Activated naive CD4-positive, alpha-beta T cell treated with anti-CD3 and anti-CD28 coated beads, Interleukin-2, amount 50 U/mL, for 72 hours (primary cell): ENCODE measurements around the gene KRT74. TPM values are rescaled to one million over a fixed set of nuclear protein-coding genes. Genes with fewer than 3 reads are reported as not detected.

ENCODE experiments used
- ATAC-seq, 2 donors: fragments of 150-1000 bp; cut with Tn5 transposase; 2 replicates each; pipeline ENCODE4 v1.10.0; 2021; ENCODE audit warnings: mild to moderate bottlenecking in 2 of 2, moderate library complexity in 2 of 2
- DNase-seq, 2 donors: peaks; one replicate each; pipeline ENCODE4 v3.0.0; 2021 to 2022; ENCODE audit warnings: low spot score in 2 of 2
- H3K27ac Mint-ChIP-seq, 2 donors: one replicate each; pipeline ENCODE4 v1.8.0; 2022; ENCODE audit warnings: mild to moderate bottlenecking in 2 of 2, mixed read lengths in 2 of 2
- H3K36me3 Mint-ChIP-seq, 2 donors: one replicate each; pipeline ENCODE4 v1.8.0; 2022; ENCODE audit warnings: mixed read lengths in 2 of 2
- H3K9me3 Mint-ChIP-seq, 2 donors: one replicate each; pipeline ENCODE4 v1.8.0; 2022; ENCODE audit warnings: mixed read lengths in 2 of 2
- total RNA-seq, 2 donors: library from RNA; stranded (reverse); gene quantifications; one replicate each; pipeline ENCODE4 v1.2.3, GENCODE V29; 2022

The KRT74 gene
- total RNA-seq, 2 donors from 2014 or later, result not detected

DNA sequence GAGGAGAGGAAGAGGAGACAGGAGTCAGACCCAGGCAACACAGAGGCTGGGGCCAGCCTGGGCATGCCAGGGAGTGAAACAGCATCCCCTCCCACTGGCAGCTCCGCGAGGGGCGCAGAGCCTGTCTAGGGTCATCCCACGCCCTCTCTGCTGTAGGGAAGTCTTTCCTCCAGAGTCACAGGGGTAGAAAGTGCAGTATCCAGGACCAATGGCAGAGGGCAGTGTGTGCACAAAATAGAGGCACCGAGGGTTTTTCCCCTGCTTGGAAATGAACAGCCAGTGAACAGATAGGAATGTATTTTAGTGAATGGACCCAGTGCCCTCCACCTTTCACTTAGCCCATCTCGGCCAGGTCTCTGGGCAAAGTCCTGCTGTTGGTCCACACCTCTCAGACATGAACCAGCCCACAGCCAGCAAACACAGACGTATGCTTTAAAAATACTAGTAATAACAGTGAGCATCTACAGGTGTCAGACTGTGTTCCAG, 9.4 kb upstream of the KRT74 start:
- peak overlapping the region in 1 of 2 donors; percentile 40 for H3K27ac Mint-ChIP-seq
- no peaks in the 10 kb centered on the region for H3K36me3 Mint-ChIP-seq
- H3K9me3 Mint-ChIP-seq, result no peaks in the 10 kb centered on the region
- peak; percentile 60 to 62 for DNase-seq
- ATAC-seq, result peak; percentile 81 to 88

DNA sequence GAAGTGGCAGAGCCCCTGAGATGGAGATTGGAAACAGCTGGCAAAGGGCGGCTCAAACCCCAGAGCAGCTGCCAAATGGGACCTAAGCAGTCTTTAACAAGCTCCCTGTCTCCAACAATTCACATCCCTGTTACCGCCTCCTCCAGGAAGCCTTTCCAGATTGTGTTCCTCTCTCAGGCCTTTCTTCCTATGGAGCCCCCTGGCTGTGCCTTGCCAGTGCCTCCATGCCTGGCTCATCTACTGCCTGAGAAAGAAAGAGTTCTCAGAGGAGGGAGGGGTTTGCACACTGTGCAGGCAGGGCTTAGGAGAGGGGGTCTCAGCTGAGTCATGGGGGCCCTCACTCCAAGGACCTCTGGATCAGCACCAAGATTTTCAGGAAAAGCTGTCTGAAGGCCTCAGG, 8.8 kb upstream of the KRT74 start:
- Mint-ChIP-seq H3K27ac (peak overlapping the region in 1 of 2 donors; percentile 40), H3K36me3 (no peaks in the 10 kb centered on the region), H3K9me3 (no peaks in the 10 kb centered on the region)
- DNase-seq, result no peak
- ATAC-seq, result peak; percentile 4 to 17

DNA sequence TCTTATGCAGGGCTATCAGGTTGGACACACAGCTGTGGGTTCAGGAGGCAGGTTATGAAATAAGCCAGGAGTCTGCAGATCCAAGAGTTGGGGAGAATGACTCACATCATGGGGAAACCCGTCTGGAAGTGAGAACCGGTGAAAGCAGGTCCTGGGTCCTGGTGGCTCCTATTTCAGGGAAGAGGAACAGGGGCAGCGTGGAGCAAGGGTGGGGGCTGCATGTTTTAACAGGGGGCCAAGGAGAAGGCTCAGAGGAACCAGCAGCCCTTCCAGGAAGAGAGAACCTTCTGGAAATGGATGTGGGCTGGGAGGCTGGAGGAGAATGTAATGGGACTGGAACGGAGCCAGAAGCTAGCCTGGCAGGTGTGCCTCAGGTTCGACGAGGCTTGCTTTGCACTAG, 7.8 kb upstream of the KRT74 start:
- DNase-seq, result peak in 1 of 2 donors; percentile 9
- Mint-ChIP-seq H3K36me3 (no peaks in the 10 kb centered on the region), H3K9me3 (no peaks in the 10 kb centered on the region), H3K27ac (peak overlapping the region in 1 of 2 donors; percentile 44)
- no peak for ATAC-seq

DNA sequence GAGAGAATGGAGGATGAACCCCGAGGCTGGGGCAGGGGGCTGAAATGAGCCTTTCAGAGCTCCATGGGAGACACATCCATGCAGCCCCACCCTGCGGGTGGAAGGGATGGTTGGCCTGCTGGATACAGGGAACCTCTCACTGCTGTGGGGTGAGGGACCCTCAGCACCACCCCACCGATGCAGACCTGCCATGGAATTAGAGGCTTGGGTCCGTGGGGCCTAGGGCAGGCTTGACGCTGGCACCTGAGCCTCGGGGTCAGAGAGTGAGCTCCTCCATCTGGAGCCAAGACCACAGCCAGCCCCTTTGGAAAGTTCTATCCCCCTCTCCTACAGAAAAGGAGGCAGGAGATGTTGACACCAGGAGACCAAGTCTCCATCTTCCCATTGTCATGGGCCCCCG, 7.4 kb upstream of the KRT74 start:
- DNase-seq, result peak in 1 of 2 donors; percentile 39
- no peaks in the 10 kb centered on the region for H3K36me3 Mint-ChIP-seq
- no peaks in the 10 kb centered on the region for H3K9me3 Mint-ChIP-seq
- ATAC-seq, result no peak
- peak overlapping the region in 1 of 2 donors; percentile 44 for H3K27ac Mint-ChIP-seq

DNA sequence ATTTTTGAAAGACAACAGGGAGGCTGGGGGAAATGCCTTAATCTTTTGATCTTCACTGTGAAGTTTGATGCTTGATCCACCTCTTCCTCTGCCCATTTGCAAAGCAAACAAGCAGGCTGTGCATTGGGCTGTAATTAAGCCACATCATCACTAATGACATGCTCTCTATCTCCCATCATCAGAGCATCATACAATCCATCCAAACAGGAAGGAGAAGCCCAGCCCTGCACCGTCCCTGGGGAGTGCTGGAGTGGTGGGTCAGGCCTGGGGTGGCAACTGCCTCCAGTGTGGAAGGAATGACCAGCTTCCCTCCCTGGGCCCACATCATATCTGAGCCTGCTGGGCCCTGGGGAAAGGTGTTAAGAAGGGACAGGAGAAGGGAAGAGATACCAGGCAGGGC, 6.9 kb upstream of the KRT74 start:
- Mint-ChIP-seq H3K9me3 (no peaks in the 10 kb centered on the region), H3K36me3 (no peaks in the 10 kb centered on the region), H3K27ac (no peak overlapping the region)
- DNase-seq, result peak in 1 of 2 donors; percentile 16
- no peak for ATAC-seq

DNA sequence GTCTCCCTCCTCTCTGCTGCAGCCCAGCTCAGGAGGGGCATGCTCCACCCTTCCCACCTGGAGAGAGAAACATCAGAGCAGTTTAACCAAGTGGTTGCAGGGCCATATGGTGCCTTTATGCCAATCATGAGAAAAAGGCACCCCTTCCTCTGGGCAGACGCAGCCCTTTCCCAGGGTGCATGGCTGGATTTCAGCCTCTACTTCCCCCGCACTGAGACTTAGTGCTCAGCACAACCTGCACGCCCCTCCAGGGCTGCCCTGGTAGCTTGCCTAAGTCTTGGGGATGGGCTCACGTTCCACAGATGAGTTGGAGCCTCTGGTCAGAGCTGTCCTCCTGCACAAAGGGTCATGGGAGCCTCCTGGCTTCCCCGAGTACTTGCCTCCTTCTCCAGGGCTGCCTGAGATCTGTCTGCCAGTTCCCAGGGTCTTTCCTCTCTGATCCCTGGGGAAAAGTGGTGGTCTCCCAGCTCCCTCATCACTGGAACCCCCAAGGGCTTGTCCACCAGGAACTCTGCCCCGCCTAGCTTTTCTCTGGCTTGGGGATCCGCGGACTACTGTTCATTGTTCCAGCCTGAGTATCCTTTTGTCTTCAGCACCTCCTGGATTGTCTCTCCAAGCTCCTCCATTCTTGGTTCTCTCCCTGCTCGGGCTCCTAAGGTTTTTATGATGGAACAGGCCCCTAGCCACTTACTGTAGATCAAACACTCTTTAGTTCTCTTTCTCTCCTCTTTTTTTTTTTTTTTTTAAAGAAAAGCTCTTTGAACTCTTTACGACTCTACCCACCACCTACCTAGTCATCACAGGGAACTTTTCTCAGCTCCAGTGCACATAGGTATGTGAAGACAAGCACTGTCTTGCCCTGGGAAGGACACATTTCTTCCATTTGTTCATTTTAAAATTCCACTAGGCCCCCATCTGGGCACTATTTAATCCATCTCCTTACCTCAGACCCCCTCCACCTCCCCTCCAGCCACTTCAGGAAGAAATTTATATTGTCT, 6.1 kb upstream of the KRT74 start:
- H3K36me3 Mint-ChIP-seq, result no peaks in the 10 kb centered on the region
- no peak for DNase-seq
- no peaks in the 10 kb centered on the region for H3K9me3 Mint-ChIP-seq
- H3K27ac Mint-ChIP-seq, result no peak overlapping the region
- no peak for ATAC-seq

DNA sequence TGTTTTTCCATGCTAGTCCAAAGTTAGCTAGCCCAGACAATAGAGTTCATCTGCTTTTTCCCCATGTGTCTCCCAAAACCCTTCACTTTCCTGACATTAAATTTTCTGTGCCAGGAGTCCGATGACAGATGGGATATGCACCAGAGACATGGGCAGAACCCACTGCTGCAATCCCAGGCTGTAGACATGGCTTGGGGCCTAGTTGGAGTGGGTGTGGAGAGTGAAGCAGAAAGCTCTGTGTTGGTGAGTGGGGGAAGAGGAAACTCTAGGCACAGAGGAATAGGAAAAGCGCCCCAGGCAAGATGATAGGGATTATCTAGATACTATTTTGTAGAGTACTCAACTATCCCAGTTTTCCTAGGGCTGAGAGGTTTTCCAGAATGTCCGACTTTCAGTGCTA, 4.8 kb upstream of the KRT74 start:
- H3K27ac Mint-ChIP-seq, result no peak overlapping the region
- no peaks in the 10 kb centered on the region for H3K9me3 Mint-ChIP-seq
- DNase-seq, result no peak
- no peak for ATAC-seq
- H3K36me3 Mint-ChIP-seq, result no peaks in the 10 kb centered on the region

DNA sequence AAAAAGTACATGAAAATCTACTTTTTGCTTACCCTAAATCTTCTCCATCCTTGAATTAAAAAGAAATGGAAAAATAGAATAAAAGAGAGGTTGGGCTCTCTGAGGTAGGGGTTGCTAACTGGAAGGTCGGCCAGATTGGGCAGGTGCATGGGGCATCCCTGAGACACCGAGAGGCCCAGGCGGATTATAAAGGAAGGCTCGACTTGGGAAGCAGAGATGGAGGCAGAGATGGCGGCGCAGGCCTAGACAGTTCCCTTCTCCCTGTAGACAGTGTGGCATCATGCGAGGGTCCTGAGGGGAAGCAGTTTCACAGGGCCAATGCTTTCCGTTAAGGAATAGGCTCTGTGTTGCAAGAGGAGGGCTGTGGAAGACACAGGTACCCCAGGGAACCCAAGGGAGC, 3.7 kb upstream of the KRT74 start:
- no peak overlapping the region for H3K27ac Mint-ChIP-seq
- ATAC-seq, result no peak
- DNase-seq, result peak in 1 of 2 donors; percentile 23
- no peaks in the 10 kb centered on the region for H3K9me3 Mint-ChIP-seq
- H3K36me3 Mint-ChIP-seq, result no peaks in the 10 kb centered on the region

DNA sequence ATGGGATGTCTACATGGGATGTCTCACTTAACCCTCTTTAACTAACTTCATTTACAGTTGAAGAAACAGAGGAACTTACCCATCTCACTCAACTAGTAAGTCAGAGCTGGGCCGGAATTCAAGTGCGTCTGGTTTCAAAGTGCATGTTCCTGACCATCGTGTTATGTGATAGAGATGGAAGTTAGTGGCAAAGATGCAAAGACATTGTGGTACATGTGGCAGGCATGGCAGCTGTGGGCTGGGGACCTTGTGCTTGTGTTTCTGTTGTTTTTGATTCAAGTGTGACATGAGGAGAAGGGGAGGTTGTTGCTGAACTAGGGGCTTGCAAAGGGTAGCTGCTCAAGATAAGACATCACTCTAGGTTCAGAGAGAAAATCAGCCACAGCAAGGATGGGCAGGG, 2.3 kb upstream of the KRT74 start:
- ATAC-seq, result no peak
- H3K27ac Mint-ChIP-seq, result no peak overlapping the region
- DNase-seq, result peak in 1 of 2 donors; percentile 18
- H3K36me3 Mint-ChIP-seq, result no peaks in the 10 kb centered on the region
- no peaks in the 10 kb centered on the region for H3K9me3 Mint-ChIP-seq

DNA sequence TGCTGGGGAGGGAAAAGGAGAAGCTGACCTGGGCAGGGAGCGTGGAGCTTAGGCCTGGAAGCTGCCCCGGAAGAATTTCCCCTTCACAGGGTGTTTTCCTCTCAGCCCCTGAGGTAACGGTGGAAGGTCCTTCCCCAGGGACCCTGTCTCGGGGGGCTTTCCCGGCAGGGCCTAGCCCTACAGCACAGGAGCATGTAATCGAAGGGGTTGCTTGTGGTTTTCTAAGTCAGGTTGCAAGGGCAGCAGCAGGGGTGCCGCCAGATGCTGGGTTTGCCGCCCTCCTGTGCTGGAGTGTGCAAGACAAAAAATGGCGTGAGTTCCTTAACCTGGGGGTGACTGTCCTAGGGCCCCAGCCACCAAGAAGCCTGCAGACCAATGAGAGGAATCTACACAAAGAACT, 1.6 kb upstream of the KRT74 start:
- H3K9me3 Mint-ChIP-seq, result no peaks in the 10 kb centered on the region
- no peak overlapping the region for H3K27ac Mint-ChIP-seq
- no peaks in the 10 kb centered on the region for H3K36me3 Mint-ChIP-seq
- DNase-seq (peak in 1 of 2 donors; percentile 48), ATAC-seq (no peak)

DNA sequence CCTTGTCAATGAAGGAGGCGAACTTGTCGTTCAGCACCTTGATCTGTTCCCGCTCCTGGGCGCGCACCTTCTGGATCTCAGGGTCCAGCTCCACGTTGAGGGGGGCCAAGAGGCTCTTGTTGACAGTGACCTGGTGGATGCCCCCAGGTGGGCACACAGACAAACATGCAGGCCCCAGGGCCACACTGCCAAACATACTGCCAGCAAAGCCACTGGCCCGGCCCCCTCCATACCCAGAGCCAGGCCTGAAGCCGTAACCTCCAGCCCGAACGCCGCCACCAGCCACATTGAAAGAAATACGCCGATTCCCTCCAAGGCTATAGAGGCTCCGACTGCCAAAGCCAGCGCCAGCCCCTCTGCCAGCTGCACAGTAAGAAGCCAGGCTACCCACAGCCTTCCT, 337 bp downstream of the KRT74 start:
- Mint-ChIP-seq H3K27ac (peak overlapping the region in 1 of 2 donors; percentile 81), H3K36me3 (no peaks in the 10 kb centered on the region), H3K9me3 (no peaks in the 10 kb centered on the region)
- no peak for ATAC-seq
- DNase-seq, result peak in 1 of 2 donors; percentile 48

DNA sequence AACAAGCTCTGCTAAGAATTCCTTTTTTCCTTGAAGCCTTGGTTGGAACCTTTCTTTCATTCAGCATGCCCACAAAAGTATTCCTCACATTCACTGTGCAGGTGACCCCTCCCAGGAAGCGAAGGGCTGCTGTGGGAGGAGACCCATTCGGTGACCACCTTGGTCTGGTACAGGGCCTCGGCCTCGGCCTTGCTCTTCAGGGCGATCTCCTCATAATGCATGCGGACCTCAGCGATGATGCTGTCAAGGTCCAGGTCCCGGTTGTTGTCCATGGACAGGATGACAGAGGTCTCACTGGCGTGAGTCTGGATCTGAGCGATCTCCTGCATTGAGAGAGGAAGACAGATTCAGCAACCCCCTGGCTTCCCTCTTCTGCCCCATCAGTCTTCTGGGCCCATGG, 3.1 kb downstream of the KRT74 start:
- DNase-seq (no peak), ATAC-seq (no peak)
- Mint-ChIP-seq H3K36me3 (no peaks in the 10 kb centered on the region), H3K9me3 (no peaks in the 10 kb centered on the region), H3K27ac (no peak overlapping the region)

DNA sequence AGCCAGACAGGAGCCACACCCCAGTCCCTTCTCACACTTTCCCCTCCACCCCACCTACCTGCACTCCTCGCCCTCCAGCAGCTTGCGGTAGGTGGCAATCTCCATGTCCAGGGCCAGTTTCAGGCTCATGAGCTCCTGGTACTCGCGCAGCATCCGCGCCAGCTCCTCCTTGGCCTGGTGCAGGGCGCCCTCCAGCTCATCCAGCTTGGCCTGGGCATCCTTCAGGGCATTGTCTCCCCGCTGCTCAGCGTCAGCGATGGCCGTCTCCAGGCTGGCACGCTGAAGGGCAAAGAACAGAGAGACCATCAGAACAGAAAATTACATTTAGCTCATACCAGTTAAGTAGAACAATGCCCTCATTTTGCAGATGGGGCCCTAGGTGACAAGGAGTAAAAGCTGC, 5.5 kb downstream of the KRT74 start:
- ATAC-seq, result no peak
- Mint-ChIP-seq H3K27ac (no peak overlapping the region), H3K9me3 (no peaks in the 10 kb centered on the region), H3K36me3 (no peaks in the 10 kb centered on the region)
- DNase-seq, result no peak

DNA sequence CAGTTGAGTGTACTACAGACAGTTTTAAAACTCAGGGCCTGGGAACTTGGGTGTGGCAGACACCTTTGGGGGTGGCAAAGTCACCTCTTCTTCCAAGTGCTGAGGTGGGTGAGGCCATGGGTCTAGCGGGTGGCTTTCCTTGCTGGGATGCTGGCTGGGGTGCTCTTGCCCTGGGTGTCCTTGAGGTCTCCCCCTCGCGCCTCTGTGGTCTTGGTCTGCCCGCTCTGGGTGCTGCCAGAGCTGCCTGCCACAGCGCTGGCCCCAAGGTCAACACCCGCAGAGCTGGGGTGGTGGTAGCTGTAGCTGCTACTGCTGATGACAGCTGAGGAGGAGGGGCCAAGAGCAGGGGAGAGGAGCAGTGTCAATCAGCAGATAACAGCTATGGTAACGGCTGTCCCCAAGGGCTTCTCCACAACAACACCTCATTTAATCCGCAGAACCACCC, 6.8 kb downstream of the KRT74 start:
- no peak overlapping the region for H3K27ac Mint-ChIP-seq
- DNase-seq (no peak), ATAC-seq (peak in 1 of 2 donors; percentile 11)
- H3K9me3 Mint-ChIP-seq, result no peaks in the 10 kb centered on the region
- no peaks in the 10 kb centered on the region for H3K36me3 Mint-ChIP-seq

DNA sequence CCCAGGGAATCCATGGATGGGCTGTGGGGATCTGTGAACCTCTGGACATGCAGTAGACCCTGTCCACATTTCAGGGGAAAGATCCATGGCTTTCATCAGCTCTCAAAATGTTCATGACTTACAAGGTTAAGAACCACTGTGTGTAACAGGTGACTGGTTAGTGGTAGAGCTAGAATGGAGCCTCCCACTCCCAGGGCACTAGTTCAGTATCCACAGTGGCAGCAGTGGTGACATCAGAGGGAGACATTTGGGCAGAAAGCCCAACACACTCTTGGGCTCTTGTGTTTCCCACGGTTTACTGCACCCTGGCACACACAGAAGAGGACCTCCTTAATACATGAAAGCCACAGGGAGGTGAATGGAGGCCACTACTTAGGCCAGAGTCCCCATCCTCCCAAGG, 9.1 kb downstream of the KRT74 start:
- Mint-ChIP-seq H3K9me3 (no peaks in the 10 kb centered on the region), H3K27ac (no peak overlapping the region), H3K36me3 (no peaks in the 10 kb centered on the region)
- ATAC-seq, result no peak
- no peak for DNase-seq

DNA sequence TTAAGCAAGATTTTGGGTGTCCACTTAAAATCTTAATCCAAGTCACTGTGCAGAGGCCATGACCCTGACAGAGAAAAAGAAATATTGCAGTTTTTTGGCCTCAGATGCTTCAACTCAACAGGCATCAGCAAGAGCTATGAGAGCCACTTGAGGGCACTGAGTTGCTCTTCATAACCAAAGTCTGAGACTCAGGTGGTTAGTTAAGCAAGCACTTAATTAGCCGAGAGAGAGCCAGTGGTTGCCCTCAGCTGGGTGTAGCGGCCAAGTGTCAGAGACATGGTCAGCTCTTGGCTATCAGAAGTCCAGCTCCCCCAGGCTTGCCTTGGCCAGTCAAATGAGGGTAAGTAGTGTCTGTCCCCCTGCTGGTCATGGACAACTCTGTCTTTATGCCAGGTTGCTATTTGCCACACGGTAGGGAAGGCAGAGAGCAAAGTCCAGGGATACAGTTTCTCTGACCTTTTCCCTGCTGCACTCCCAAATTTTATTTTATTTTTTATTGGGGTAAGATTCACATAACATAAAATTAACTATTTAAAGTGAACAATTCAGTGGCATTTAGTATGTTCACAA, 11.7 kb downstream of the KRT74 start:
- no peak for ATAC-seq
- no peak overlapping the region for H3K27ac Mint-ChIP-seq

DNA sequence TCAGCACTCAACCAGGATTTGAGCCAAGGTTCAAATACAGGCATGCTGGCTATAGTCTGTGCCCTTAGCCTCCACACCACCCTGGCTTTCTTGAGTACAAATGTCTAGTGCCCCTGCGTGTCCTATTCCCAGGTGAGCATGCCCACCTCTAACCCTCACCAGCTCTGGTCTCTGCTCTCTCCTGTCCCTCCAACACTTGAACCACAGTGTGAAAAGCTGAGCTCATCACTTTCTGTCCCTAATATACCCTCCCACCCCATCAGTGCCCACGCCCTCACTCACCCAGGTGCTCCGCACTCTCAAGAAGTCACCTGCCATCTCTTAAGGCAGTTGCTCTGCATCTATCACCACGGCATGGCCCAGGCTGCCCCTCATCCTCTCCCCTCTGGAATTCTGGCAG, 13.7 kb downstream of the KRT74 start:
- DNase-seq, result no peak
- Mint-ChIP-seq H3K9me3 (no peaks in the 10 kb centered on the region), H3K36me3 (no peaks in the 10 kb centered on the region), H3K27ac (no peak overlapping the region)
- no peak for ATAC-seq

More for the DNA sequence above, 11.7 kb downstream of the KRT74 start:
- Mint-ChIP-seq H3K9me3 (no peaks in the 10 kb centered on the region), H3K36me3 (no peaks in the 10 kb centered on the region)
- DNase-seq, result no peak
